Activated CD4-positive, CD25-positive, alpha-beta regulatory T cell treated with anti-CD3 and anti-CD28 coated beads, Interleukin-2, amount 50 U/mL, for 16 hours (primary cell): ENCODE data around the gene THAP5.
A peak's percentile ranks its signal among the peaks of the same experiment; 100 is the strongest.

Experiments used
- DNase-seq: peaks from one replicate; pipeline ENCODE4 v3.0.0-alpha.2; 2020; ENCODE audit warnings: low read depth, low spot score

The THAP5 gene, protein sequence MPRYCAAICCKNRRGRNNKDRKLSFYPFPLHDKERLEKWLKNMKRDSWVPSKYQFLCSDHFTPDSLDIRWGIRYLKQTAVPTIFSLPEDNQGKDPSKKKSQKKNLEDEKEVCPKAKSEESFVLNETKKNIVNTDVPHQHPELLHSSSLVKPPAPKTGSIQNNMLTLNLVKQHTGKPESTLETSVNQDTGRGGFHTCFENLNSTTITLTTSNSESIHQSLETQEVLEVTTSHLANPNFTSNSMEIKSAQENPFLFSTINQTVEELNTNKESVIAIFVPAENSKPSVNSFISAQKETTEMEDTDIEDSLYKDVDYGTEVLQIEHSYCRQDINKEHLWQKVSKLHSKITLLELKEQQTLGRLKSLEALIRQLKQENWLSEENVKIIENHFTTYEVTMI

DNA sequence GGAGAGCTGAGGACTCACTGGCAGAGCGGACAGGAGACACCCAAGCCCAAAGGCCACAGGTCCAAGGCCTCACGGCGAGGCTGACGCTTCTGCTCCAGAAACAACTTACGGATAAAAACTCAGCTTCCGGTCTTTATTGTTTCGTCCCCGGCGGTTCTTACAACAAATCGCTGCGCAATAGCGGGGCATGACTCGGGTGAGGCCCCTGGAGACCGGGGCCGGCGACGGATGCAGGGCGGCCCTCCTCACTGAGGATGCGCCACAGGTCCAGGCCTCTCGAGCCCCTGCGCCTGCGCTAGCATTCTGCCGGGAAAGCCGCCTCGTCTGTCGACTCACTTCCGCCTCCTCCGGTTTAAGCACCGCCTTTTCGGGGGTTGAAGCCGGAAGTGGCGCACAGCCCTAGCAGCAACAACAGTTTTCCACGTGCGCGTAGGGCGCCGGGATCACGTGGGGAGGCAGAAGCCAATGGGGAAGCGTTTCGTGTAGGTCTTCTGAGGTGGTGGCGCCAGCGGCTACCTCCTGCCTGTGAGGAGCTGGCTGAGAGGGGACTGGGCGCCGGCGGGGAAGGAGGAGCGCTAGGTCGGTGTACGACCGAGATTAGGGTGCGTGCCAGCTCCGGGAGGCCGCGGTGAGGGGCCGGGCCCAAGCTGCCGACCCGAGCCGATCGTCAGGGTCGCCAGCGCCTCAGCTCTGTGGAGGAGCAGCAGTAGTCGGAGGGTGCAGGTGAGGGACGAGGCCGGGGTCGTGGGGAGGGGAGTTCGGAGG is at the start of gene THAP5, which contains the start of gene DNAJB9:
TSS of gene THAP5 (minus strand) at position 326 of the 765 bp plus-strand sequence. CDS start at position 189, 137 bp downstream.
TSS of gene DNAJB9 (plus strand) at position 494 of the 765 bp plus-strand sequence. CDS start 1,853 bp downstream, outside the sequence.
- peak; percentile 99 for DNase-seq

DNA sequence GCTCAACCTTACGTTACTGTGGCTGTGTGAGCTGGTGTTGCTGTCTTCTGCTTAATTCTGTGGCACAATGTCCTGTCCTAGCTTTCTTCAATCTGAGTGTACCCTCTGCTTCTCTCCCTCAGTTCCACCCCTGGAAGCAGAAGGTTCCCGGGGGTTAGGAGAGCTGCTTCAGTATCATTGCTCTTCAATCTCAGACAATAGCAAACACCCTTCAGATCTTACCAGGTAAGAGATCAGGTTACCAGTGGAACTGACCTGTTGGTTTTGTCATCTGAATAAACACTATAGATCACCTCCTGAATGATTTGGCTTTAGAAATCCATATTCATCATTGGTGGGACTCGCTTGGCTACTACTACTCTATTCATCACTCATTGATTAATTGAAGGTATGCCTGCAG is 48.5 kb upstream of the THAP5 start:
- no peak for DNase-seq

DNA sequence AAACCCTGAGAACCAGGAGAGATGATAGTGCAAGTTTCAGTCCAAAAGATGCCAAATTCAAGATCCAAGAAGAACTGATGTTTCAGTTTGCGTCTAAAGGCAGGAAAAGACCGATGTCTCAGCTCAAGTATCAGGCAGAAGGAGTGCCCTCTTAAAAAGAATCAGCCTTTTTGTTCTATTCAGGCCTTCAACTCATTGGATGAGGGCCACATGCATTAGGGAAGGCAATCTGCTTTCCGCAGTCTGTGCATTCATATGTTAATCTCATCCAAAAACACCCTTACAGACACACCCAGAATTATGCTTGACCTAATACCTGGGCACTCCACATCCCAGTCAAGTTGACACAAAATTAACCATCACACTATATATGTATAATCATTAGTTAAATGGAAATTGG is 45.4 kb upstream of the THAP5 start:
- no peak for DNase-seq

DNA sequence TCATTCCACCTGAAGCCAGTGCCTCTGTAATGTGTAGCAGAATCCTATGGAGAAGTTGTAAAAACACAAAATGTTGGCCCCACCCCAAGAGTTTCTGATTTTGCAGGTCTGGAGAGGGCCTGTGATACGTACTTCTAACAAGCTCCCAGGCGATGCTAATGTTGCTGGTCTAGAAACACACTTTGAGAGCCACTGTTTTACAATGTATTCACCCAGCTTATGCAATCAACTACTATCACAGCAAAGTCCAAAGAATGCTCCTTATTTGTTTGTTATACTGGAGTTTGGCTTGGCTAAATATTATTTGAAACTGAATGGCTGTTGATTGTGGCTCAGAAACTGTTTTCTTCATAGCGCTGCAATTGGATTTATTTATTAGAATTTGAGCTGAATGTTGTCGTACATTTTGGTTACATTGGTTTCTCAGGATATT is 44.5 kb upstream of the THAP5 start:
- no peak for DNase-seq

DNA sequence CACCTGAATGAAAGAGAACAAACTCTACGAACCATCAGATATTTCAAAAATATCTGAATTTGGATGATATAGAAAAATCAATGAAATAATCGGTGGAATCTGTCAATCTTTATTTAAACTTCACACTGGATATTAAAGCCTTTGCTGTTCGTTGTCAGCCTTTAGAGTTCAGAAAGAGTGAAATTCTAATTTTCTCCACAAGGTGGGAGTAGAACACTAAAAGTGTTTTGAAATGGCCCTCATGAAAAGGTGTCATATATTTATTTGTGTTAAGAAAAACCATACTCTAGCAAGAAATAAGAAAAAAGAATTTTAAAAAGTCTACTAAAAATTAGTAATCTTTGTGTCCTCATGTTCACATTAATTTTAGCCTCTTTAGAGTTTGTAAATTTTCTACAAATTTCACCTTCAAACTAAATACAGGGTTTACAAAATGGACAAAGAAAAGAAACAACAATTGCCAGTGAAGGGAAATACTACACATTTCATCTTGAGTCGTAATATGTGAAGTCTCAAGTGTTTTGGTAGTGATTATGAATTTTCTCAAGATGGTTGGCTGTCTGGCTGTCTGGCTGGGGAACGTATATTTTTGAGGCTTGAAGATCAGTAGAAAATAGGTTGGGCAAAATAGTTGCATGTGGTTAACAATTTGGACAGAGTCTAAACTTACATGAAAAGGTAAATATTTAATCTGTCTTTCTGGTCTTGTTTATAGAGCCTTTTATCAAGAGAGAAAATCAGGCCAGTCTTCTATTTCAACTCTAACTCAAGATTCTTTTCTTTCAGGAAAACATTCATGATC is 43.8 kb upstream of the THAP5 start:
- DNase-seq: no peak

DNA sequence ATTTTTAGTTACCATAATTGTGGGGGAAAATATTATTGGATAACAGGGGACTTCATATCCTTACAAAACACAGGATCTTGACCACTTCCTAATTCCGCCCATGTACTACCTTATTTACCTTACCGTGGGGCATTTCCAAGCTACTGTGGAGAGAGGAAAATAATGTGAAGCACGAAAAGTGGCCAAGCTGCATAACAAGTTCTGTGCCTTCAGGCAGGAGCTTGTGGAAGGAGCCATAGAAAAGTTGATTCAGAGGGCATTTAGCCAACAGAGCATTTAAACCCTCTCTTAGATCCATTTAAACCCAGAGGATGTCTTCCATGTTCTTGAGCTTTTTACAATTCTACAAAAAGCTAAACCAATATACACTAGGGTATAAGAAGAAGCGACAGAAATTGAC is 41.8 kb upstream of the THAP5 start:
- no peak for DNase-seq

DNA sequence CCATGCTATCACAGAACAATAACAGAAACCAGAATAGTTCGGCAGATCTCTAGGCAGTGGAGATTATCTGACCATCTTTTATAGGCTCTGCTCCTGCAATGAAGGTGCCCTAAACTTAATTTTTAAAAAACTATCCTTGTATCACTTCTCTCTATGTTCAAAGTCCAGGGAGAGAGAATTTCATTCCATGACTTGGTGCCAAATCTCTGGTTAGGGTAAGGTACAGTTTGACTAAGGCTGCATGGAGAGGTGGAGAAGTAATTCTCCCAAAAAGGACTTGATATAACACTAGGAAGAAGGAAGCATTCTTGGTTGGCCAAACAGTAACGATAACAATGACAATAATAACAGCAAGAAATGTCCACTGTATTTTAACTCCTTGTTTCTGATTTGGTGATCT is 40.1 kb upstream of the THAP5 start:
- DNase-seq: no peak

DNA sequence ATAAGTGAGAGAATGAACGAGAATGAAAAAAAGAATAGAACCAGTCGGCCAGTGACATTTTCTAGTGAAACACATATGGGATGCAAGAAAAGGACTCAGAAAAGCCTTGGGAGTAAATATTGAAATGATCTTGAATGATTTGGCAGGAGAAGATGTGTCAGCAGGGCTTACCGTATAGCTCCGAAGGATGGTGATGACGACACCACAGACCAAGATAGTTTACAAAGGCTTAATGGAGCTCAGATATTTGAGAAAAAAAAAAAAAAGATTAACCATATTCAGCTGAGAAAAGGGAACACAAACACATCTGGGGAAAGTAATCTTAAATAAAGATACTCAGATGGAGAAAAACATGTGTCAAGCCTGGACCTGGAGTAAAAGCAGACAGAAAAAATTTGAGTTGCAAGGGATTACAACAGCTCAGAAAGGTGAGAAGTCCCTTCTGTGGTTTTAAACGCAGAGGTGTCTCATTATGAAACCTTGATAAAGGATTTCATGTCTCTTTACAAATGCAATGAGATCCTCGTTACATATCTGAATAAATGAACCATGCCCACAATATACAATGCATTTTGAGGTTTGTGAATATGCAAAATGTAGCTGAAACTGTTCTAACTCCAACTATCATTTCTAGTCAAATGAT is 36.2 kb upstream of the THAP5 start:
- DNase-seq: no peak

DNA sequence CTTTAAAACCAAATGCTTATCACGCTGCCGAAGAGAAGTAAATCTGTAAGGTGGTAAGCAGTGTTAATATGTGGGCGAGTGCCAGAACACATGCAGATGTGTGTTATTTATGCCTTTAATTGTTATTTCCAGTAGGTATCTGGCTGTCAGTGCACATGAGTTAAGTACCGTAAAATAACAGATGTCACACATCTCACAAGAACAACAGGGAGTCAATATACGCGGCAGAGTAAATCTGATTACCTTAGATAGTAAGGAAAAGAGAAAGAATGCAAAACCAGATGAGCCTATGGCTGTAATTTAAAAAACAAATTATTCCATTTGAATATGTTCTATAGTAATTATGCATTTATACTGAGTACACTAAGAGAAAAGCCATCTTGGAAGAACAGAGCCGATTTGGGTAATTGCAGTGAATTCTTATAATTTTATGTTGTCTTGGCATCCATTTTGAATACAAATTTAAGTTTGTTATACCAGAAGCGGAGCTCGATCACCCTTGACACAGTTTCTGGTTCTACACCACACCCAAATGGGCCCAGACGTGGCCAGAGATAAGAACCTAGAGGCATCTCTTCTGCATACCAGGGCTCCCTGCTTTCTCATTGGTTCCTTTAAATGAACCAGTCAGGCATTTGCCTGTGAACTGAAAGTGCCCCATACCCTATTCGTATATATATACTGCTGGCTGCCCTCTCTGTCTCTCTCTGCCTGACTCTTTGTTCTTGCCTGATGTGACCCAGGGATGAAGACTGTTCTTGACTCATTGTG is 35.0 kb upstream of the THAP5 start:
- DNase-seq: no peak

DNA sequence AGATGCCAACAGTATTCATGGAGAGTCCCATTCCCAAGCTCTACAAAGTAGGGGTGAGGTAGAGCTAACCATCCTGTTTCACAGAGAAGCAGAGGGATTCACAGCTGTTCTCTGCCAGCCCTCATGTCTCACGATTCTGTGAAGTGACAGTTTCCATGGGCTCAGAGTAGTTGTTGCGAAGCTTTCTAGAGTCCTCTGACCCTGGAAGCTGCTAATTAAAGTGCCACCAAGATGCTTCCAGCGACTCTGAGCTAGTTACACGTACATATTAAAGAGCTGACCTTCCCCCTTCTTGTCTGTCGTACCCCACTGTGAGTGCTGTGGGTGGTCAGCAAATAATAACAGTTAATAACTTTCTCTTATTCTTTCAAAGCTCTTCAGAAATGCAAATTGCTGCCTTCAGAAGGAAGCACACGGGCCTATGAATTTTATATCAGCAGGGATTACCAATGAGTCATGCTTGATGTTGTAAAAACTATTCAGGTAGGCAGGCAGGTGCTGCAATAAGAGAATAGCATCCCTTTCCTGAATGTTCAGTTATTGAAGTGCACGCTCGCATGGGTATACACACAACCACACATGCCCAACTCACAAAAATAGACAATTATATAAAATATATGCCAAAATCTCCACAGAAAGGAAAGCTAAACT is 34.3 kb upstream of the THAP5 start:
- DNase-seq: no peak

DNA sequence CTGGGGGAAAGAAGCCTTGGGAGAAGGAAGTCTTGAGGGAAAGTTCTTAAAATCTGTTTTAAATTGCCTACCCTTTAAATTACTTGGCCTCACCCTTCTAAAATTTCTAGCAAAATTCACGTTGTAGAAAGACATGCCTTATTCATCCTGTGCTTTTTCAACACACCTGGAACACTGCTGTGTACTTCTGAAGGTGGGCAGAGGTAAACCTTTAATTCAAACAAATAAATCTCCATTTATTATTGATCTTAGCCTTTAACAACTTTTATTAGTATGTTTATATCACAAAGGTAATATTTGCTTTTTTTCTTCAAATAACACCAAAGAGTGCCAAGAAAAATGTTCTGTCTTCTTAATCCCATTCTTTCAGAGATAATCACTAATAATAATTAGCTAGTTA is 30.9 kb upstream of the THAP5 start:
- DNase-seq: no peak

DNA sequence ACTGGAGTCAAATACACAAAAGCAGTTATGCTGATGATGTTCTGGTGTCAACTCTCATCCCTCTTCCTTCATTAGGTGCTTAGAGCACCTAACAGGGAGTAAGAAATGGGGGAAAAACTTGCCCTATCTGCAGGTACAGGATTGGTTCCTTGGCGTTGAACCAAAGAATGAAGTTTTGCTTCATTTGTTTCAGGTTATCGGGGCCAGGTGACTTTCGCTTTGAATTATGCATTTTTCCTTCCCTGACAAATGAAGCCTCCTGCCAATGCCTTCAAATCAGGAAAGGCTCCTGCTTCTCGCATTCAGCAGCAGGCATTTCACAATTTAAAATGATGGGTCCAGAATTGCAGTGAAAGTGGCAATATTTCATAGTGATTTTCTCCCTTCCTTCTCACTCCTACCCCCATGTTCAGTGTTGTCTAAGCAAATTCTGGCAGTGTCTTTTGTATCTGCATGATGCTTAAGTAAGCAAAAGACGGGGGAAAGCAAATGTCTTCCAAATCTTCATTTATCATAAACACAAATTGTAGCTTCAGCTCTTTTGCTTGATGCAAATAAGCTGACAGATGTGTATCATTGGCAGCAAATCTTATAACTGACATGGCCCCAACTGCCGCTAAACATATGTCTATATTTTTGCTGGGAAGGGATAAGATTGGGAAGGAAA is 29.5 kb upstream of the THAP5 start:
- no peak for DNase-seq

DNA sequence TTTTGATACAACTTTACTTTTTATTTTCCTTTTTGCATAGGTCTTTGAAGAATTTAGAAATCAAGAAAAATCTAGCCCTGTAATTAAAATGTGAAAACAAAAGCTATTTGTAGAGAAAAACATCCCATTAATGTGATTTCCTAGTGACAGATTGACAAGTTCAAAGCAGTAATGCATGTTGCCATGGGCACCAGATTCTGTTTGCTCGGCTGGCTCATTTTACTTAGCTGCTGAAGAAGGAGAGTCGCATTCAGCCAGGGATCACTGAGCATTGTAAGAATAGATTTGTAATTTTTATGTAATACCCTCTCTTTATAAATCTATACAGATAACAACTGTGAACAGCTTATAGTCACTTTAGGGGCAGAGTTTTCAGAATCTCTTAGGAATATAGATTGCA is 28.6 kb upstream of the THAP5 start:
- DNase-seq: no peak

DNA sequence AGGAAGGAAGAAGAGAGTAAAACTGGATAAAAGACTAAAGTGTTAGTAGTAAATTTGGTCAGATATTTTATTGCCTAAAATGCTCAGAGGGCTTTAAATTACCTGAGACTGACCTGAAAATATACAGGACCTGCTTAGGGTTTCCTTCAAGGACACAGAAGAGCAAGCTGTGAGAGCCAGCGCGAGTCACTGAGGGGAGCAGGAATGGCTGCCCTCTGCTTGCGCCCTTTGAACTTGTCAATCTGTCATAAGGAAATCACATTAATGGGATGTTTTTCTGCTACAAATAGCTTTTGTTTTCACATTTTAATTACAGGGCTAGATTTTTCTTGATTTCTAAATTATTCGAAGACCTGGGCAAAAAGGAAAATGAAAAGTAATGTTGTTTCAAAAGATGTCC is 27.1 kb upstream of the THAP5 start:
- DNase-seq: no peak

DNA sequence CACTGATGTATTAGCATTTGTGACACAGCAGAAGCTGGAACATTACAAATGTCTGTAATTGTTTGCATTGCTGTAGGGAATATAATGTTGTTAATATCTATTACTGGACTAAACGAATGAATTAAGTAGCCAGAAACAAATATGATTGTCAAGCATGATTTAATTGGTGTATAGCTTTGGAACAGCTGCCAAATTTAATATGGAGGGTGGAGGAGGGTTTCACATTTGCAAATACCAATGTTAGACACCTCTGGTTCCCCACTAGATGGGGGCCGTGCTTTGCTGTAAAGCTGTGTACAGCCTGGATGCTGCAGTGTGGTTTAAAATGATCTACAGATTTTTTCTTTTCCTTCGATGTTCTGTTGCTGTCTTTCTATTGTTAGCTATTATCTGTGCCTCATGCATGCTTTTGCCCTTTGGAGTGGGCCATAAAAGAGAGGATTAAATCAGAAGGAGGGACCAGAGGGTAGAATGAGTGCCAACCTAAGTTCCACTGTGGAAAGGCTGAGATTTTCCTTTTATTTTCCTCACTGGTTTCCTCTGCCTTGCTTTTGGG is 23.2 kb upstream of the THAP5 start:
- no peak for DNase-seq

DNA sequence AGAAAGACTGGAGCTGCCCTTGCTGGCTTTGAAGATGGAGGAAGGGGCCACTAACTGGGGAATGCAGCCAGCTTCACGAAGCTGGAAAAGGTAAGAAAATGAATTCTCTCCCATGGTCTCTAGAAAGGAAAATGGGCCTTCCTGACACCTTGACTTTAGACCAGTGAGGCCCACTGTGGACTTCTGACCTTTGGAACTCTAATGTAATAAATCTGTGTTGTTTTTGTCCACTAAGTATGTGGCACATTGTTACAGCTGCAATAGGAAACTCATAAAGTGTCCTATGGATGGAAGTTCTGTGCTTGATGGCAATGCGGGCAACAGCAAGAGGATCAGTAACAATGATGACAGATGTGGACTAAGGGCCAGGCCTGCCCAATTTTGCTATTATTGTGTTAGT is 21.1 kb upstream of the THAP5 start:
- DNase-seq: no peak

DNA sequence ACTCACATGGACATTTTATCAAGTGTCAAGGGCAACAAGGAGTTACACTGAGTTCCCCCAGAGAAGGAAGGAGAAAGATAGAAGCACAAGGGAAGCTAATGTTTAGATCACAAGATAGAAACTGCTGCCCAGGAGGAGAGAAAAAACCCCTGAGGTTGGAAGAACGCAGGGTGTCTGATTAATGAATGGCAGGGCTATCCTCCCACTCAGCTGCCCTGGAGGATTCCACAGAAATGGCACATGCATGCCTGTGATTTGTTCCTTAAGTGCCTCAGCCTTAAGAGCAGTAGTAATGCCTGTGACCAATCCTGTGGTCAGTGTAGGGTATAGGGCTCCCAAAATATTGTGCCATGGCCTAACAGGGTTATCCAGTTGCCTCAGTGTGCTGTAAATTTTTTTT is 20.4 kb upstream of the THAP5 start:
- no peak for DNase-seq

DNA sequence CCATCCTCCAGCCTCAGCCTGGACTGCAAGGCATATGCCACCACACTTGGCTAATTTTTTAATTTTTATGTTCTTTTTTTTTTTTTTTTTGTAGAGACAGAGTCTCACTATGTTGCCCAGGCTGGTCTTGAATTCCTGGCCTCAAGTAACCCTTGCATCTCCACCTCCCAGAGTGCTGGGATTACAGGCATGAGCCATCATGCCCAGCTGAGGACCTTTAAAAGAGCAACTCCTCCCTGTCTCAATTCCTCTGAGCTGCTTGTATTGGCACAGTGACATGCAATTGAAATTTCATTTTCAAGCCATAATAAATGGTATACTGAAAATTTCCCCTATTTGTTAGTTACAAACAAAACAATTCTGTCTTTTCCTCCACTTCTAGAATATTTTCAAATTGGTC is 19.7 kb upstream of the THAP5 start:
- DNase-seq: no peak

DNA sequence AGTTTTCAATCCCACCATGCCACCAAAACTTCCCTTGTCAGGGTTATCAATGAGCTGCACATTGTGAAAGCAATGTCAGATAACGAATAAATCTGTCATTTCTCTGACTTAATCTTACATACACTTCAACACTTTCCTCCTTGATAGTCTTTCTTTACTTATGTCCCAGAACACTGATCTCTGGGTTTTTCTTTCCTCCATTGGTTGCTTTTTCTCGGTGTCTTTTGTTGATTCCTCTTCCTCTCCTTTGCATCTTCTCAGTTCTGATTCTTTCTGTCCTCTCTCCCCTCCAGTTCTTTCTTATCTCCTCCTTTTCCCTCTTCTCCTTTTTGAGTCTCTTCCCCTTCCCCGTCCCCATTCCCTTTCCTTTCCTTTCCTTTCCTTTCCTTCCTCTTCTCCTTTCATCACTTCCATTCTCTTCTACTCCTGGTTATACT is 16.8 kb upstream of the THAP5 start:
- no peak for DNase-seq
